Liver (tissue), 9 donors: ENCODE results near the gene PPM1A. TPM values are rescaled to one million over a fixed set of nuclear protein-coding genes. Genes with fewer than 3 reads are reported as not detected.

Experiments used
- DNase-seq: peaks from one replicate; pipeline ENCODE4 v3.0.0-alpha.2; 2017; ENCODE audit warnings: low spot score
- H3K27ac ChIP-seq, 2 donors: one replicate each; pipeline ENCODE4 v1.7.0; 2013; ENCODE audit warnings: inconsistent platforms in 2 of 2, low read length in 2 of 2, control low read depth in 1 of 2, low read depth in 1 of 2, mild to moderate bottlenecking in 1 of 2
- H3K27me3 ChIP-seq, 4 donors: one replicate each; pipeline versions ENCODE4 v1.6.1 to v1.7.0; 2013; ENCODE audit warnings: low read length in 3 of 4, inconsistent platforms in 1 of 4, mild to moderate bottlenecking in 1 of 4, moderate library complexity in 1 of 4; ENCODE audit not compliant: control insufficient read depth in 4 of 4, insufficient read depth in 4 of 4
- H3K36me3 ChIP-seq, 4 donors: one replicate each; pipeline versions ENCODE4 v1.6.1 to v1.7.0; 2013; ENCODE audit warnings: low read length in 3 of 4, mild to moderate bottlenecking in 3 of 4, low read depth in 1 of 4, moderate library complexity in 1 of 4; ENCODE audit not compliant: control insufficient read depth in 4 of 4, insufficient read depth in 3 of 4
- H3K4me1 ChIP-seq, 4 donors: one replicate each; pipeline versions ENCODE4 v1.6.1 to v1.7.0; 2013; ENCODE audit warnings: low read length in 3 of 4, mild to moderate bottlenecking in 3 of 4, moderate library complexity in 1 of 4; ENCODE audit not compliant: control insufficient read depth in 4 of 4, insufficient read depth in 4 of 4
- H3K4me3 ChIP-seq, 3 donors: one replicate each; pipeline versions ENCODE4 v1.6.1 to v1.7.0; 2013; ENCODE audit warnings: low read length in 3 of 3, control low read depth in 1 of 3, low read depth in 1 of 3, mild to moderate bottlenecking in 1 of 3
- H3K9ac ChIP-seq, 2 donors: one replicate each; pipeline ENCODE4 v1.7.0; 2013; ENCODE audit warnings: low read length in 2 of 2, mild to moderate bottlenecking in 2 of 2, moderate library complexity in 2 of 2, control low read depth in 1 of 2, low read depth in 1 of 2
- H3K9me3 ChIP-seq, 4 donors: one replicate each; pipeline versions ENCODE4 v1.6.1 to v1.7.0; 2013; ENCODE audit warnings: low read length in 3 of 4; ENCODE audit not compliant: control insufficient read depth in 4 of 4
- EGR1 ChIP-seq, 2 donors: IDR thresholded peaks; 2 replicates each; pipeline ENCODE4 v1.6.1; 2016 to 2018; ENCODE audit warnings: antibody characterized with exemption in 2 of 2, low read depth in 2 of 2
- FOXA1 ChIP-seq: IDR thresholded peaks from 2 replicates; pipeline ENCODE4 v1.6.1; 2016; ENCODE audit warnings: antibody characterized with exemption
- HNF4A ChIP-seq, 2 donors: conservative IDR thresholded peaks; 2 replicates each; pipeline ENCODE4 v1.6.1; 2016; ENCODE audit warnings: antibody characterized with exemption in 2 of 2, mild to moderate bottlenecking in 2 of 2
- JUND ChIP-seq, 2 donors: IDR thresholded peaks; 2 replicates each; pipeline ENCODE4 v1.6.1; 2016; ENCODE audit warnings: antibody characterized with exemption in 2 of 2
- NR2F2 ChIP-seq: IDR thresholded peaks from 2 replicates; pipeline ENCODE4 v1.6.1; 2016; ENCODE audit warnings: antibody characterized with exemption
- RAD21 ChIP-seq, 2 donors: IDR thresholded peaks; 2 replicates each; pipeline ENCODE4 v1.6.1; 2016; ENCODE audit warnings: antibody characterized with exemption in 2 of 2, mild to moderate bottlenecking in 2 of 2
- RXRA ChIP-seq, 2 donors: IDR thresholded peaks; 2 replicates each; pipeline ENCODE4 v1.6.1; 2017 to 2018; ENCODE audit warnings: antibody characterized with exemption in 2 of 2, mild to moderate bottlenecking in 1 of 2
- SP1 ChIP-seq: IDR thresholded peaks from 2 replicates; pipeline ENCODE4 v1.6.1; 2018; ENCODE audit warnings: antibody characterized with exemption, mild to moderate bottlenecking
- TAF1 ChIP-seq: conservative IDR thresholded peaks from 2 replicates; pipeline ENCODE4 v1.6.1; 2016; ENCODE audit warnings: antibody characterized with exemption, mild to moderate bottlenecking
- YY1 ChIP-seq: IDR thresholded peaks from 2 replicates; pipeline ENCODE4 v1.6.1; 2016; ENCODE audit warnings: antibody characterized with exemption, mild to moderate bottlenecking
- WGBS: extraction: QIAGEN DNeasy Blood & Tissue Kit; methylation state at CpG from one replicate; pipeline ENCODE4 v1.1.7; 2013; 5-methylcytosine and 5-hydroxymethylcytosine counted together
- polyA plus RNA-seq, 2 donors: library from polyadenylated mRNA; stranded (reverse) in 1 of 2; unstranded in 1 of 2; fragments of 200-250 nt in 1 of 2; fragments of >200 nt in 1 of 2; fragmentation: Nextera tagmentation in 1 of 2; extraction: Ambion mirVana in 1 of 2; gene quantifications; one replicate each; pipeline versions ENCODE4 v1.2.1 to v1.2.3, GENCODE V29; 2013 to 2015
- total RNA-seq, 2 donors: library from RNA; depleted of rRNA; stranded (reverse); fragments of >200 nt; gene quantifications; one replicate each; pipeline ENCODE4 v1.2.3, GENCODE V29; 2014
- TF ChIP-seq, protein P1 (sequence below): IDR thresholded peaks from 2 replicates; pipeline ENCODE4 v1.6.1; 2016; ENCODE audit warnings: antibody characterized with exemption, mild to moderate bottlenecking
- TF ChIP-seq, protein P2 (sequence below): IDR thresholded peaks from 2 replicates; pipeline ENCODE4 v1.6.1; 2016; ENCODE audit warnings: antibody characterized with exemption
- TF ChIP-seq, protein P3 (sequence below): fragments of 150-350 bp; IDR thresholded peaks from 2 replicates; pipeline ENCODE4 v1.5.1; 2017; ENCODE audit warnings: improper control_type of control experiment, low read depth, low read length; ENCODE audit not compliant: missing input control
- TF ChIP-seq, protein P4 (sequence below): IDR thresholded peaks from 2 replicates; pipeline ENCODE4 v1.6.1; 2016; ENCODE audit warnings: antibody characterized with exemption
- donor health status: healthy.
- donor health status: healthy.
- donor health status: healthy.
- donor health status: healthy.
- donor health status: healthy.

The PPM1A gene
- total and polyA plus RNA-seq, 4 donors: 23.0 to 43.2 (median 29.5) TPM

DNA sequence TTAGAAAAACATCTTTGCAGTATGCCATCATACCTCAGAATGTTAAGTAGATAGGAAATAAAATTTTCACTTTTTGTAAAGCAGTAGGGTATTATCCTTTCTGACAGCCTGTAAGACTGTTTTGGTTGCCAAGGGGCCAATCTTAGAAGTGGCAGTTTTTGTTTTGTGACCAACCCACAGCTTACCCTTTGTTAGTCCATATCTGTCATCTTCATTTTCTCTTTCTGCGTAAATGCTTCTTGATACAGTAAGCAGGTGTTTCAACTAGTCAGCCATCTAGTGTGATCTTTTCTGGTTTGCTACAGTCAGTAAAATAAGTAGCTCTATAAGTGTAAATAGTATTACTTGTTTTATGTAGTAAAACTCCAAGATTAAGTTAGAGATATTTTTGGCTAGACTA is 8.8 kb downstream of the PPM1A start:
- Histone ChIP-seq H3K27ac (no peak overlapping the region), H3K36me3 (no peaks in the 10 kb centered on the region), H3K4me3 (no peak overlapping the region), H3K4me1 (peaks cover 7 to 40% (median 27%) of the 10 kb centered on the region in 4 donors), H3K9ac (no peak overlapping the region), H3K9me3 (no peaks in the 10 kb centered on the region), H3K27me3 (no peaks in the 10 kb centered on the region)
- TF ChIP-seq NR2F2: no peak
- TF ChIP-seq, protein P1, sequence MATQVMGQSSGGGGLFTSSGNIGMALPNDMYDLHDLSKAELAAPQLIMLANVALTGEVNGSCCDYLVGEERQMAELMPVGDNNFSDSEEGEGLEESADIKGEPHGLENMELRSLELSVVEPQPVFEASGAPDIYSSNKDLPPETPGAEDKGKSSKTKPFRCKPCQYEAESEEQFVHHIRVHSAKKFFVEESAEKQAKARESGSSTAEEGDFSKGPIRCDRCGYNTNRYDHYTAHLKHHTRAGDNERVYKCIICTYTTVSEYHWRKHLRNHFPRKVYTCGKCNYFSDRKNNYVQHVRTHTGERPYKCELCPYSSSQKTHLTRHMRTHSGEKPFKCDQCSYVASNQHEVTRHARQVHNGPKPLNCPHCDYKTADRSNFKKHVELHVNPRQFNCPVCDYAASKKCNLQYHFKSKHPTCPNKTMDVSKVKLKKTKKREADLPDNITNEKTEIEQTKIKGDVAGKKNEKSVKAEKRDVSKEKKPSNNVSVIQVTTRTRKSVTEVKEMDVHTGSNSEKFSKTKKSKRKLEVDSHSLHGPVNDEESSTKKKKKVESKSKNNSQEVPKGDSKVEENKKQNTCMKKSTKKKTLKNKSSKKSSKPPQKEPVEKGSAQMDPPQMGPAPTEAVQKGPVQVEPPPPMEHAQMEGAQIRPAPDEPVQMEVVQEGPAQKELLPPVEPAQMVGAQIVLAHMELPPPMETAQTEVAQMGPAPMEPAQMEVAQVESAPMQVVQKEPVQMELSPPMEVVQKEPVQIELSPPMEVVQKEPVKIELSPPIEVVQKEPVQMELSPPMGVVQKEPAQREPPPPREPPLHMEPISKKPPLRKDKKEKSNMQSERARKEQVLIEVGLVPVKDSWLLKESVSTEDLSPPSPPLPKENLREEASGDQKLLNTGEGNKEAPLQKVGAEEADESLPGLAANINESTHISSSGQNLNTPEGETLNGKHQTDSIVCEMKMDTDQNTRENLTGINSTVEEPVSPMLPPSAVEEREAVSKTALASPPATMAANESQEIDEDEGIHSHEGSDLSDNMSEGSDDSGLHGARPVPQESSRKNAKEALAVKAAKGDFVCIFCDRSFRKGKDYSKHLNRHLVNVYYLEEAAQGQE: no peak
- TF ChIP-seq, protein P2, sequence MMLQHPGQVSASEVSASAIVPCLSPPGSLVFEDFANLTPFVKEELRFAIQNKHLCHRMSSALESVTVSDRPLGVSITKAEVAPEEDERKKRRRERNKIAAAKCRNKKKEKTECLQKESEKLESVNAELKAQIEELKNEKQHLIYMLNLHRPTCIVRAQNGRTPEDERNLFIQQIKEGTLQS: no peak
- TF ChIP-seq, protein P3, sequence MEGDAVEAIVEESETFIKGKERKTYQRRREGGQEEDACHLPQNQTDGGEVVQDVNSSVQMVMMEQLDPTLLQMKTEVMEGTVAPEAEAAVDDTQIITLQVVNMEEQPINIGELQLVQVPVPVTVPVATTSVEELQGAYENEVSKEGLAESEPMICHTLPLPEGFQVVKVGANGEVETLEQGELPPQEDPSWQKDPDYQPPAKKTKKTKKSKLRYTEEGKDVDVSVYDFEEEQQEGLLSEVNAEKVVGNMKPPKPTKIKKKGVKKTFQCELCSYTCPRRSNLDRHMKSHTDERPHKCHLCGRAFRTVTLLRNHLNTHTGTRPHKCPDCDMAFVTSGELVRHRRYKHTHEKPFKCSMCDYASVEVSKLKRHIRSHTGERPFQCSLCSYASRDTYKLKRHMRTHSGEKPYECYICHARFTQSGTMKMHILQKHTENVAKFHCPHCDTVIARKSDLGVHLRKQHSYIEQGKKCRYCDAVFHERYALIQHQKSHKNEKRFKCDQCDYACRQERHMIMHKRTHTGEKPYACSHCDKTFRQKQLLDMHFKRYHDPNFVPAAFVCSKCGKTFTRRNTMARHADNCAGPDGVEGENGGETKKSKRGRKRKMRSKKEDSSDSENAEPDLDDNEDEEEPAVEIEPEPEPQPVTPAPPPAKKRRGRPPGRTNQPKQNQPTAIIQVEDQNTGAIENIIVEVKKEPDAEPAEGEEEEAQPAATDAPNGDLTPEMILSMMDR: no peak
- TF ChIP-seq RXRA (IDR thresholded peaks at IDR 0.05): no peak
- DNase-seq: no peak
- WGBS: 96% methylated on average over 1 of the region's 1 CpG

DNA sequence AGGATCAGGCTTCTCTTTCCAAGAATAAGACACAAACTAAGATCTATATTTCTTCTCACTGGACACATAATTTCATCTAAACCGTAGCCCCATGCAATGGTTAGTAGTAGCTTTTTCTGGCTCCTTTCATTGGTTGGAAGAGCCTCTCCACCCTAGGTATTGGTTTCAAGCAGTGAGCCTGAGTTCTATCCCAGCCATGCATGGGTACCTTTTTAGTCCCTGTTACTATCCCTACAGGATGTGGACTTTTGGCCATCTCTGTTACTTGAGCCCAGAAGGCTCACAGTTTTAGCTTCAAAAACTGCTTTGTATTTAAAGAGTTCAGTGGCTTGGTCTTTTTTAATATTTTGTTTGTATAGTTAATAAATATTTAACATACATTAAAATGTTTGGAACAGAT is 16.1 kb downstream of the PPM1A start:
- Histone ChIP-seq H3K9me3 (no peaks in the 10 kb centered on the region), H3K27ac (no peak overlapping the region), H3K27me3 (no peaks in the 10 kb centered on the region), H3K9ac (no peak overlapping the region), H3K36me3 (no peaks in the 10 kb centered on the region), H3K4me3 (no peak overlapping the region), H3K4me1 (peaks cover 0 to 5% (median 2%) of the 10 kb centered on the region in 4 donors)
- WGBS: 89% methylated on average over 1 of the region's 1 CpG
- TF ChIP-seq SP1: no peak
- no peak for TF ChIP-seq YY1
- TF ChIP-seq TAF1: no peak
- TF ChIP-seq, protein P2: no peak
- TF ChIP-seq RXRA (IDR thresholded peaks at IDR 0.05): no peak
- no peak for TF ChIP-seq RAD21 (IDR thresholded peaks at IDR 0.05)
- TF ChIP-seq, protein P1: no peak
- TF ChIP-seq JUND (IDR thresholded peaks at IDR 0.05): no peak
- TF ChIP-seq, protein P4, sequence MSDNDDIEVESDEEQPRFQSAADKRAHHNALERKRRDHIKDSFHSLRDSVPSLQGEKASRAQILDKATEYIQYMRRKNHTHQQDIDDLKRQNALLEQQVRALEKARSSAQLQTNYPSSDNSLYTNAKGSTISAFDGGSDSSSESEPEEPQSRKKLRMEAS: no peak
- no peak for TF ChIP-seq FOXA1
- no peak for TF ChIP-seq HNF4A (conservative IDR thresholded peaks at IDR 0.05)
- no peak for TF ChIP-seq EGR1 (IDR thresholded peaks at IDR 0.05; ENCODE audit: low read depth in 2 of 2)
- DNase-seq: no peak
